HuH-7 (cell line): Measurements from ENCODE around the gene TSC2.
"Not testable (repeated sequence)": the region's sequence is repeated elsewhere in the genome, so short reads cannot be mapped to it uniquely, and the experiment has no call there.

Experiments
- DNase-seq: peaks from one replicate; pipeline ENCODE4 v3.0.0; 2011; ENCODE audit warnings: low spot score

Gene TSC2

DNA sequence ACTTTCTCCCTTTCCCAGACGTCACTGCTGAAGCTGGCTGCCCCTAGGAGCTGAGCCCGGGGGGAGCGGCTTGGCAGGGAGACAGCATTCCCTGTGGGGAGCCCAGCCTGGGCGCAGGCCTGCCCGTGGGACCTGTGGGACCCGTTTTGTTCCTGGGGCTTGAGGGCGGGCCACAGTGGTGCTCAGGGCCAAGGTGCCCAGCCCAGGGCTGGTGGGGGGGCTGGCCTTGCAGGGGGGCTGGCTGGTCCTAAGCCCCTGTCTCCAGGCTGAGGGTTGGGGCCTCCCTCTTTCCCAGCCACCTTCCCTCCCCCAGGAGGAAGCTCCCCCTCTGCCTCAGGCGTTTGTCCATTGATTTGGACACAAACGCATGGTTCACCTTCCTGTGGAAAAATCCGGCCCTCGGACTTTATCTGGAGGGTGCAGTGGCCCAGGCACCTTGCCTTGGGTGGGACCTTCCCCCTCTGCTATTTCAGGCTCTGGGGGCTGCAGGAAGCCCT is 16.7 kb upstream of the TSC2 start:
- DNase-seq, result no peak

DNA sequence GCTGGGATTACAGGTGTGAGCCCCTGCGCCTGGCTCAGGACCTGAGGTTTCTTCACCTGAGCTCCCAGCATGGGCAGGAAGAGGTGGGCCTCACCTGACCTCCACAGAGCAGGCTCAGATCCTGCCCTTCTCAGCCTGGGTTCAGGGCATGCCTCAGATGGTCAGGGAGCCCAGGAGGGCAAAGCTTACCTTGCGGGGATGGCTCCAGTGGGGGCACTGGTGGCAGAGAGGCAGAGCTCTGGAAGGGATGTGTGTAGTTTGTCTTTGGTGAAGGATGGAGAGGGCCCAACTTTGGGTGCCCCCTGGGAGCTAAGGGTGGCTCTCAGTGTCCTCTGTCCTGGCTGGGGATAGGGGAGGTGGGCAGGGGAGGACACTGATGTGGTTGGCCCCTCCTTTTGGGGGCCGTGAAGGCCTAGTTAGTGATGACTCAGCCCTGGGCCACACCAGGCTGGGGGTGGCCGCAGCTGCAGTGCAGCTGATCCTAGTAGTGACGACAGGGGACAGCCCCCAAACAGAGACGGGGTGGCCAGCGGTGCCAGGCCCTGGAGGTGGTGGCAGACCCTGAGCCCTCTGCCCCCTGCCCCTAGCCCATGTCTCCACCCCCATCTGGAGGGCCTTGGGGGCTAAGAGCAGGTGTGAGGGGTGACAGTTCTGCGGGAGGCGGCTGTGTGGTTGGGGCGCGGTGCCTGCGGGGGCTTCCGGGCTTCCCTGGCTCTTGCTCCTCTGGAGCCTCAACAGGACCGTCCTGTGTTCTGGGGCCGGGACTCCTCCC is 15.3 kb upstream of the TSC2 start:
- no peak for DNase-seq

DNA sequence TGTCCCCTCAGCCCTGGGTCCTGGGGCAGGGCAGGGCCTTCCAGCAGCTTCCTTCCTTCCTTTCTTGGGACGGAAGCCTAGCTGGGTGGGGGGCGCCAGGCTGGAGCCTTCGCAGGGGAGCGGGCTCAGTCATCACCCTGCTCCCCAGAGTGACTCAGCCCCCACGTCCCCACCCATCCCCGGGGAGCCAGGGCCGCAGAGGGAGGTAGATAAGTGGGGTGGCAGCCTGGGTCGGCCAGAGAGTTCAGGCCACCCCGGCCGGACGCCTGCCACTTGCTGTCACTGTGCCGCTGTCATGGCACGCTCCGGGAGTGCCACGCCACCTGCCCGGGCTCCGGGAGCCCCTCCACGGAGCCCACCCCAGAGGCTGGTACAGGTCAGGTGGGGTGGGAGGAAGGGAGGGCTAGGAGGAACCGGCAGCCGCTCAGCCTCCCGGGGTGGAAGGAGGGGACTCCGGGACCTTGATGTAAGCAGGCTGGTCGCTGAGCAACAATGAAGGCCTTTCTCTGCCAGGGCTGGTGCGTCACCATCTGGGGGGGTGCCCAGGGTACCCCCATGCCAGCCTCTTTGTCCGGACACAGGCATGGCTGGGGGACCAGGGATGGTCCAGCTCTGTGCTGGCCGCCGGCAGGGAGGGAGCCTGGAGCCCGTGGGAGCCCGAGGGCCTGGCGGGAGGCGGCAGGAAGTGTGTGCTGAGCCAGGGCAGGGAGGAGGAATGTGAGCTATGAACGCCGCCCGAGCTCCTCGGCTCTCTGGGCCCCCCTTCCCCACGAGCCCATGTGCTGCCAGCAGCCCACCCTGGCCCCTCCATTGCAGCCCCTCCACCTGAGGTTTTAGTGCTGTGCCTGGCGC is 14.5 kb upstream of the TSC2 start:
- no peak for DNase-seq

DNA sequence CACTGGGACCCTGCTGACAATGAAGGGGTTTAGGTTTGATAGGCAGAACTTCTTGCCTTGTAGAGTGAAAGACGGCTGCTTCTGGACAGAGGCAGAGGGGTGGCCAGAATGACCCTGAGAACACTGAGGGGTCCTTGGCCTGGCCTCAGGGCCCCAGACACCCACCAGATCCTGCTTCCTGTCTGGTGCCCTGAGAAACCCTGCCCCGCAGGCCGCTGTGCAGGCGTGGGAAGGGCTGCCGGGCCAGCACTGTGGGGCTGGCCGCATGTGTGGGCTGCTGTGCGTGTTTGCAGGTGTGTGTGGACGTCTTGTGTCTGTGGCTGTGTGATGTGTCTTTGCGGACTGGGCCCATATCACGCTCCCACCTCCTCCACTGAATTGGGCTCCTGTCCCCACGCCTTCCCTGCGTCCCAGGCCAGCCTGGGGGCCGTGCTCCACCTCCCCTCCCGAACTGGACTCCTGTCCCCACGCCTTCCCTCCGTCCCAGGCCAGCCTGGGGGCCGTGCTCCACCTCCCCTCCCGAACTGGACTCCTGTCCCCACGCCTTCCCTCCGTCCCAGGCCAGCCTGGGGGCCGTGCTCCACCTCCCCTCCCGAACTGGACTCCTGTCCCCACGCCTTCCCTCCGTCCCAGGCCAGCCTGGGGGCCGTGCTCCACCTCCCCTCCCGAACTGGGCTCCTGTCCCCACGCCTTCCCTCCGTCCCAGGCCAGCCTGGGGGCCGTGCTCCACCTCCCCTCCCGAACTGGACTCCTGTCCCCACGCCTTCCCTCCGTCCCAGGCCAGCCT is 13.7 kb upstream of the TSC2 start:
- DNase-seq, result not testable (repeated sequence)

DNA sequence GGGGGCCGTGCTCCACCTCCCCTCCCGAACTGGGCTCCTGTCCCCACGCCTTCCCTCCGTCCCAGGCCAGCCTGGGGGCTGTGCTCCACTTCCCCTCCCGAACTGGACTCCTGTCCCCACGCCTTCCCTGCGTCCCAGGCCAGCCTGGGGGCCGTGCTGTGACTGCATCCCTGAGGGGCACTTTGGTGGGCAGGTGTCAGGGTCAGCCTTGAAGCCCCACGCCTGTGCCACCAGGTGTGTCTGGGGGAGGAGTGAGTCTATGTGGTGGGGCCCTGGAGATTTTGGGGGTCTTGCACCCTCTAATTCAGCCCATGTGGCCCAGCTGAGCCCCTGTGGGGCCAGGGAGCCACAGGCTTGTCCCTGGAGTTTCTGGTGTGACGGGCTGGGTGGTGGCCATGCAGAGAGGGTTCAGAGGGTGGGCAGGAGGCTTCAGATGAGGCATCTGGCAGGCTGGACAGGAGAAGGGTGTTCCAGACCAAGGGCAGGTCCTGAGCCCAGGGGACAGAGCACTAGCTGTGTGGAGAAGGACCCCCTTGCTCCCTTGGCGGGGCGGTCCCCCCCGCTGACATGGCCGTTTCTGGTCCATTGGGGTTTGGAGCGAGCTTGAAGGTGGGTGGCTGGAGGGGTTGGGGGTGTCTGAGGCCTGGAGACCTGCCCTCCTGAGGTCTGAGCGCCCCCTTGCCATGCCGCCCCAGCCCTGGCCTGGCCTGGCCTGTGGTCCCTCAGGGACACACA is 12.9 kb upstream of the TSC2 start:
- no peak for DNase-seq

DNA sequence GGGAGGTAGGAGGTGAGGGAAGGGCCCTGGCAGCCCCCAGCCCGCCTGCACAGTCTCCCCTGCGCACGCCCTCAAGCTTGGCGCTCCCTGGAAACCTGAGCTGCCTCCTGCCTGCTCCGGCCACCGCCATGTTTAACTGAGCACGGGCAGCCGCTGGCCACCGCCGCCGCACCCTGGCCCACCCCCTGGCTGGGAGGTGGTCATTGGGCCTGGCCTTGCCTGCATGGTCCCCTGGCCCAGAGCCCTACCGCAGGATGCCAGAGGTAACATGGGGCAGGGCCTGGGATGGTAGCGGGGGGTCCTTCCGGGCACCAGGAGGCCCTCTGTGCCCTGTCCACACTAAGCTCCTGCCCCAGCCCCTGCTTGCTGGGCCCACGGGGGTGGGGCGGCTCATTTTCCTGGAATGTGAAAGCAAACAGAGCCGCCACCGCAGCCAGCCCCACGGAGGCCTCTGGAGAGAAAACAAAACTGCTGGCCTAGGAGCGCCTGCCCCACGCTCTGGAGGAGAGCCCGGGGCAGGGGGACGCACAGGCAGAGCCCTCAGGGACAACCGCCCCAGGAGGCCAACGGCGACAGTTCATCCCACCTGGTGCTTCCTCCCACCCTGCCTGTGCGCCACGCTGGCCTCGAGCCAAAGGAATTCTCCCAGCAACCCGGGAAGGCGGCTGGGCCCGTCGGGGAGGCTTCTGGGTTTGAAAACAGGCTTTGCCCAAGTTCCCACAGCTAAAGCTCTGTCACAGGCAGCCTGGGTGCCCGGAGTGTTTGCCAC is 12.2 kb upstream of the TSC2 start:
- DNase-seq, result peak; percentile 73

DNA sequence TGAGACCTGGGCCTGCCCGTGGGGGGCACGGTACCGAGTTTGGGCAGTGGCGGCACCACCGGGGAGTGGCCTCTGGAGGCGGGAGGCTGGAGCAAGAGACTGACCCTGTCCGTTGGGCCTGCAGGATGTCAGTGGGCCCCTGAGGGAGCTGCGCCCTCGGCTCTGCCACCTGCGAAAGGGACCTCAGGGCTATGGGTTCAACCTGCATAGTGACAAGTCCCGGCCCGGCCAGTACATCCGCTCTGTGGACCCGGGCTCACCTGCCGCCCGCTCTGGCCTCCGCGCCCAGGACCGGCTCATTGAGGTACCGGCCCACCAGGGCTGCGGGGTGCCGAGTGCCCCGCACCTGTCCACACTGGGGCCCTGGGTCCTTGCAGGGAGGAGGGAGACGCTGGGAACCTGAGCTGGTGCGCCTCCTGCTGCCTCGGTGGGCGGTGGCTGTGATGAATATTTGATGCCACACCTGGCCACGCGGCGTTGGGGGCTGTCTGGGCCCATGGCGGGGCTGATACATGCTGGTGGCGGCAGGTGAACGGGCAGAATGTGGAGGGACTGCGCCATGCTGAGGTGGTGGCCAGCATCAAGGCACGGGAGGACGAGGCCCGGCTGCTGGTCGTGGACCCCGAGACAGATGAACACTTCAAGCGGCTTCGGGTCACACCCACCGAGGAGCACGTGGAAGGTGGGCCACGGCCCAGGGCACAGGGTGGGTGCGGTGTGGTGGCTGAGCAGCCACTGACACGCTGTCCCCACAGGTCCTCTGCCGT is 11.4 kb upstream of the TSC2 start:
- DNase-seq, result no peak

DNA sequence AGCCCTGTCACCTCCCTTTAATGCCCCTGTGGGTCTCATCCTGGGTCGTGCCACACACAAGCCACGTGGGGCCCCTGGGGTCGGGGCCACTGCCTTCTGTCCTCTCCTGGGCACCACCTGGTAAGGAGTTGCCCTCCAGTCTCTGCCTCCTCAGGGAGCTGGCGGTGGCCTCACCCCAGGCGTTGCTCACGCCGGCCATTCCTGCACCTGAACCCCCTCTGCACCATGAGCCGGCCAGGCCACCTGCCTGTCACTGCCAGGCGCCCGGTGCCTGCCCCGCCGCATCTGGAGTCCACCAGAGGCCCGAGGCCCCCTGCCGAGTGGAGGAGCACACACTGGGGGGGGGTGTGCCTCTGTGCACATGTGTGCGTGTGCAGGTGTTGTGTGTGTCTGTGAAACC is 10.7 kb upstream of the TSC2 start:
- DNase-seq, result no peak

DNA sequence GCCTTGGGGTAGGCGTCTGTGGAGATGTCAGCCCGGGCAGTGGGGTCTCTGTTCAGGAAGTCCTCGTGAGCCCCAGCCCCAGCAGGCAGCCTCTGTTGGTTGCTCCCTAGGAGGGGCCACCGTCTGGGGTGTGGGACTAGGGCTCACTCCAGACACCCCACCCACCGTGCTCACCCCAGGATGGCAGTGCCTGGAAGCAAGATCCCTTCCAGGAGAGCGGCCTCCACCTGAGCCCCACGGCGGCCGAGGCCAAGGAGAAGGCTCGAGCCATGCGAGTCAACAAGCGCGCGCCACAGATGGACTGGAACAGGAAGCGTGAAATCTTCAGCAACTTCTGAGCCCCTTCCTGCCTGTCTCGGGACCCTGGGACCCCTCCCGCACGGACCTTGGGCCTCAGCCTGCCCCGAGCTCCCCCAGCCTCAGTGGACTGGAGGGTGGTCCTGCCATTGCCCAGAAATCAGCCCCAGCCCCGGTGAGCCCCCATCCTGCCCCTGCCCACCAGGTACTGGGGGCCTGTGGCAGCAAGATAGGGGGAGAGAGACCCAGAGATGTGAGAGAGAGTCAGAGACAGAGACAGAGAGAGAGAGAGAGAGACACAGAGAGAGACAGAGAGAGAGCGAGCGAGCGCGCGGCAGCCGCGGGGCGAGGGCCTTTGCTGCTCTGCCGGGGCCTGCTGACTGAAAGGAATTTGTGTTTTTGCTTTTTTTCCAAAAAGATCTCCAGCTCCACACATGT is 10.0 kb upstream of the TSC2 start:
- no peak for DNase-seq

DNA sequence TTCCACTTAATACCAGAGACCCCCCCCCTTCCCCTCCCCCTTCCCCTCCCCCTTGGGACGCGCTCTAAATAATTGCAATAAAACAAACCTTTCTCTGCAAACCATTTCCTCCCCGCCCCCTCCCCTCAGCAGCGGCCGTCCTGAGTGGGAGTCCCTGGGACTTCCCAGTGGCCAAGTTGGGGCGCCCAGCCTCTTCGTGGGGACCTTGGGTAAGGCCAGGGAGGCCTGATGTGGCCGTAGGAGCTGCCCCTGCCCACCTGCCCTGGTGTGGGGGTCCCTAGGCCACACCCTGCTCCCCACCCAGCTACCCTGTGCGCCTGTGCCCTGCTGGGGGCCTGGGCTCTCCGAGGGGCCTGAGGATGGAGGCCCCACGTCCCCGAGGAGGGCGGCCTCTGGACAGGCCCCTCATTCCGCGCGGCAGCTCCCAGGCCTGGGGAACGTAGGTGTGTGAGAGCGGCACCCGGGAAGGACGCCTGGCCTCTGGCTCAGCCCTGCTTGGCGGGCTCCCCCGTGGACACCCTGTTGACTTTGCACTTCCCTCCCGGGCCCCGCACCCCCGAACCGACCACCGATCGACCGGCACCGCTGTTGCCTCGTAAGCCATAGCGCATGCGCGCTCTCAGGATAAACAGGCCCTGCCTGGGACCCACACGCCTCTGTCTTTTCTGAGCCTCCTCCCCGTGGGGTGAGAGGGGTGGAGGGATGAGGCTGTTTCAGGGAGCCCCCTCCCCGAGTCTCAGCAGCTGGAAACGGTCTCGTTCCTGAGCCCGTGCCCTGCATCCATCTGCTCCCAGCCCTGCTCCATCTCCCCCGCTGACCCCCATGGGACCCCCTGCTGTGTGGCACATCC is 9.2 kb upstream of the TSC2 start:
- no peak for DNase-seq

DNA sequence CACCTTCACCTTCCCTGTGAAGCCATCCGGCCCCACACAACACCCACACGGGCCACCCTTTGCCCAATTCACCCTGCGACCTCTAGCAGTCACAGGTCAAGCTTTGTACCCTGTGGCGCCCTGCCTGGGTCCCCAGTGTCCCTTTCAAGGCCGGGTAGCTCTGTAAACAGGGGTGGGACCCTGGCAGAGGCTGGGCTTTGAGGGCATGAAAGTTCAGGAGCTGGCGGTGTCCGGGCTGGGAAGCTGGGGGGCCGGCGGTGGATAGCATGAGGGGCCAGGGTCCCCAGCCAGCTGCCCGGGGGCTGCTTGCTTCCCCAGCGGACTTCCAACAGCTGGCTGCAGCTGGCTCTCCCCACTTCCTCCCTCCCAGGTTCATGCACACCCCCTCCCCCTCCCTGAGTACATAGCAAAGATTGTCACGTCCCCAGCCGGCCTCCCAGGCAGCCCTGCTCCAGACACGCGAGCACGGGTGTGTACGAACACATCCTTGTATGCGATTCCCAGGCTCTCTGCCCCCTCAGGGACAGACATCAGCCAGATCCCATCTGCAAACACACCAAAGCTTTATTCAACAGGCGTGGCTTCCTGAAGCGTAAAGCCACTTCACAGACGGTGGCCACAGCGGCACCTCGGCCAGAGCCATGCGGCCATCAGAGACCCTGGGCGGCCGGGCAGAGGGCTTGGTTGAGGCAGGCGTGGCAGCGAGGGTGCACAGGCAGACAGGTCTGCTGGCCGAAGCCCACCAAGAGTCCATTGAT is 8.3 kb upstream of the TSC2 start:
- DNase-seq, result peak; percentile 72

DNA sequence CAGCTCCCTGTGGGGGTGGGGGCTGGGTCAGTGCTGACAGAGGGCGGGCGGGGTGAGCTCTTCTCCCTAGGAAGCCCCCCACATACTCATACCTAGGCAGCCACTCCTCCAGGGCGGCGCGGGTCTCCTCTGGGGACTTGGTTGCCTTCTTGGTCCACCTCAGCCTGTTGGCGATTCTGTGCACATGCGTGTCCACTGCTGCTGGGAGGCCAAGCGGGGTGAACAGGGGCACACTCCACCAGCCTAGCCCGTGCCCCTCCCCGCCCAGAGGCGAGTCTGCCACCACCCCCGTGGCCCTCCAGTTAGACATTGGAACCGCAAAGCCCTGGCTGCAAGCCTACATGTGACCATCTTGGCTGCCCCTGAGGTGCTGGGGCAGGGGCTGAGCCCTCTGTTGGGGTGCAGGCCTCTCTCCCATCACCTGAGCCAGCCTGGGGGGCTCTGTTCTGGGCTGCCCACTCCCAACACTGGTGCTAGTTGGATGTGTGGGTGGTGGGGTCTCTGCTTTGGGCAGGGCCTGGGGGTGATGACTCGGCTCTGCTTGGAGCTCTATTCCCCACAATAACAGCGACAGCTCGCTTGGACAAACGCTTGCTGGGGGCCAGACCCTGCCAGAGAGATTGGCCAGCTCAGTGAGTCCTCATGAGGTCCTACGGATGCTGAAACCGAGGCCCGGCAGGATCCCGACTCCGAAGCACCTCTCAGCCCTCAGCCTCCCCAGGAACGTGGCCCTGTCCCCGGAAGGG is 7.6 kb upstream of the TSC2 start:
- no peak for DNase-seq

DNA sequence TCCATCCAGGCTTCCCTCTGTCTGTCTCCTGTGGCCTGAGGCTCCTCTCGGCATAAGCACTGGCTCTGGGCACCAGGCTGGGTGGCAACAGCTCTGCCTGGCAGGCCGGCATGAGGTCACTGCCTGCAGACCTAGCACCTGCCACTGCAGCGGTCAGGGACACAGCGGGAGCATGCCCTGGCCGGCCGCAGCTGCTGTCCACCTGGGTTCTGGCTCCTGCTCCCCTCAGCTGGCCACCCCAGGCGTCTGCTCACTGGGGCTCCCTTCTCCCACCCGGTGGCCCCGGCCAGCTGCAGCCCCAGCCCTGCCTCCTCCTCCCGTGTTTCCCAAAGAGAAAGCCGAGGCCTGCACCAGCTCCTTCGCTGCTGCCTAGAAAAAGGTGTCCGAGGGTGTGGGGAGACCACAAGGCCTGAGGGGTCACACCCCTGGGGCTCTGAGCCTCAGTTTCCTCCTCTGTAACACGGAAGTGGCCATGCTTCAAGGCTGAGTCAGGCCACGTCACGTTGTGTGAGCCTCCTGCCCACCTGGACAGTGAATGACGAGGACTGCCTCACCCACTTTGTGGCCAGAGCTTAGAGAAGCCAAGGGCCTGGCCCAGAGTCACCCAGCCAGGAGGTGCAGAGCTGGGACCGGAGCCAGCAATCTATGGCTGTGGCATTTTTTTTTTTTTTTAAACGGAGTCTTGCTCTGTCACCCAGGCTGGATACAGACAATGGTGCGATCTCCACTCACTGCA is 6.8 kb upstream of the TSC2 start:
- no peak for DNase-seq

DNA sequence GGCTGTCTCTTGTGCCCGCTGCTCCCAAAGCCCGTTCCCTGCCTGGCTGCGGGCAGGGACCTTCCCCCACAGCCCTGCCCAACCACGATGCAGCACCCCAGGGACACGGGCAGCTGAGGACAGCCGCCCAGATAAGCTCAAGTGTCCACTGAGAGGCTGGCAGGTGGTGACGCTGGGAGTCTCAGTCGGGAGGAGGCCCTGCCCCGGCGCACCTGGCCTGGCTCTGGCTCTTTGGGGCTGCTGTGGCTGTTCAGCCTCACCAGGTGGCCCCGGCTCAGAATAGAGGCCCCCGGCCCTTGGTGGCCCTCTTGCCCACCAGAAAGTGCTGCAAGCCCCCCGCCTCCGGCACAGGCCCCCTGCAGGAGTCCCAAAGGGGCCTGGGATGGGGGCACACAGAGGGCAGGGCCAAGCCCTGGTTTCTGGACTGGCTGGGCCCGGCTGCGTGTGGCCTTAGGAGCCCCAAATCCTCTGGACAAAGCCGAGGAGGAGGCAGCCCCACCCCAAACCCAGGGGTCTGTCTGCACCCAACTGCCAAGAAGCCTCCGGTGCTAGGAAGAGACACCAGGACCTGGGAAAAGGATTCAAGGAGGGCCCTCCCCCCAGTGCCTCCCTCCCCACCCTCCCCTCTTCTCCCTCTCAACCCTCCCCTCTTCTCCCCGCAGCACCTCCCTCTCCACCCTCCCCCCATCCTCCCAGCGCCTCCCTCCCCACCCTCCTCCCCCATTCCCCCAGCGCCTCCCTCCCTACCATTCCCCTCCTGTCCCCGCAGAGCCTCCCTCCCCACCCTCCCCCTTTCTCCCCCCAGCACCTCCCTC is 5.4 kb upstream of the TSC2 start:
- DNase-seq, result no peak

DNA sequence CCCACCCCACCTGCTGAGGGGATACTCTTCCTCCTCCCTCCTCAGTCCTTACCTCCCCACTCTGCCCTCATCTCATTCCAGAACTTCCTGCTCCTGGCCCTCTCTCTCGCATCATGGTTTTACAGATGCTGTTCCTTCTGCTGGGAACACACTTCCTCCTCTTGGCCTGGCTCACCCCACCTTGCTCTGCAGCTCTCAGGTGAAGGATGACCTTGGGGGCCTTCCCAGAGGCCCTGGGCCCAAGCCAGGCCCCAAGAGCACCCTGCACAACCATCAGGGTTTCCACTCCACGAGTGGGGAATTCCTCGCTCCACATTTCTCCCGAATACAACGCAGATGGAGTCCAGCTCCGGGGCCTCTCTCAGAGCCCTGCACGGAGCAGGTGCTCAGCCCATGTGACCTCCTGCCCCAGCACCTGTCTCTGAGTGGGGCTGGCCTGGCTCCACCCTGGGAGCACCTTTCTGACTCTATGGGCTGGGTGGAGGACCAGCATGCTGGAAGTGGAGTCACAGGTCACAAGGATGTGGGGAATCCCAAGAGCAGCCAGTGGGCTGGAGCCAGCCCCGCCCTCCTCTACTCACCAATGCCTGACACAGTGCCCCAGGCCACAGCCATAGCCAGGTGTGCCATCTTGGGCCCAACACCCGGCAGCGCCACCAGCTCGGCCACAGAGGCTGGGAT is 4.7 kb upstream of the TSC2 start:
- no peak for DNase-seq
